ENCODE results near the gene UBTF.

Gene UBTF

DNA sequence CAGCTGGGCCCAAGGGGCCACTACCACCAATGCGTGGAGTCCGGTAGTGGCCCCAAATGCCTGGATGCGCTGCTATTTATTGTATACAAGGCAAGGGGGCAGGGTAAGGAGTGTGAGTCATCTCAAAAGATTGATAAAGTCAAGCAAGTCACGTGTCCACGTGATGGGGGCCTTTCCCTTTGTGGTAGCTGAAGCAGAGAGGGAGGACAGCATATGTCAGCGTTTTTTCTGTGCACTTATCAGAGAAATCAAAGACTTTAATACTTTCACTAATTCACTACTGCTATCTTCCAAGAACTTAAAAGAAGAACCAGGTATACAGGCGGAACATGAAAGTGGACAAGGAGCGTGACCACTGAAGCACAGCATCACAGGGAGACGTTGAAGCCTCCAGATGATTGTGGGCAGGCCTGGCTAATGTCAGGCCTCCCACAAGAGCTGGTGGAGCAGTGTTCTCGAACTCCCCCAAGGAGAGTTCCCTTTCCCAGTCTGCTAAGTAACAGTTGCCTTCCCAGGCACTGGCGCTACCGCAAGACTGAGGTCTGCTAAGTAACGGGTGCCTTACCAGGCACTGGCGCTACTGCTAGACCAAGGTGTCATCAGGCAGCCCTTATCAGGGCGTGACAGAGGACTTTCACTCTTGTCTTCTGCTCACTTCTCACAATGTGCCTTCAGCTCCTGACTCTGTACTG lies 59.8 kb downstream of the UBTF start:
- no peak for DNase-seq
- Mint-ChIP-seq H3K36me3 (ENCODE audit: low read depth) (peaks cover 51% of the 10 kb centered on the region), H3K4me1 (ENCODE audit: low read depth) (peaks cover 5% of the 10 kb centered on the region), H3K4me3 (no peak overlapping the region), H3K9me3 (no peaks in the 10 kb centered on the region), H3K27me3 (no peaks in the 10 kb centered on the region), H3K27ac (peak overlapping the region; percentile 55)

DNA sequence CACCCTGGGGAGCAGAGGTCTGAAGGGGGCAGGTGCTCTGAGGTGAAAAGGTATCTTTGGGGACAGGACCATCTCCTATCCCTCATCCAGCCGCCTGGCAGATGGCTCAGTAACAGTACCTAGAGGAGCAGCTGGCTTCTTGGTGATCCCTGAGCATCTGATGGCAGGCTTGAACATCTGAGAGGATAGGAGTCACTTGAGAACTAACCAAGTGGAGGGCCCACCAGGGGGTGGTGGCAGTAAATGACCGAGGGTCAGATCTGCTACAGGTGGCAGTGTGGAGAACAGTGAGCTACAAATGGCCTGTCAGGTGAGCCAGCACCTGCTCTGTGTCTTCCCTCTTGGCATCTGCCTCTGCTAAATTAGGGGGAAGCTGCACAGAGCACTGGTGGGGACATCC lies 64.0 kb downstream of the UBTF start:
- no peak for DNase-seq
- Mint-ChIP-seq H3K4me1 (ENCODE audit: low read depth) (peaks cover 5% of the 10 kb centered on the region), H3K9me3 (no peaks in the 10 kb centered on the region), H3K36me3 (ENCODE audit: low read depth) (peaks cover 64% of the 10 kb centered on the region), H3K27me3 (no peaks in the 10 kb centered on the region), H3K4me3 (no peak overlapping the region), H3K27ac (no peak overlapping the region)

Data from activated T-cell treated with anti-CD3 and anti-CD28 coated beads, Interleukin-2, amount 50 U/mL, for 24 hours (primary cell).